Measurements from ENCODE around the gene NHEJ1.

The NHEJ1 gene

DNA sequence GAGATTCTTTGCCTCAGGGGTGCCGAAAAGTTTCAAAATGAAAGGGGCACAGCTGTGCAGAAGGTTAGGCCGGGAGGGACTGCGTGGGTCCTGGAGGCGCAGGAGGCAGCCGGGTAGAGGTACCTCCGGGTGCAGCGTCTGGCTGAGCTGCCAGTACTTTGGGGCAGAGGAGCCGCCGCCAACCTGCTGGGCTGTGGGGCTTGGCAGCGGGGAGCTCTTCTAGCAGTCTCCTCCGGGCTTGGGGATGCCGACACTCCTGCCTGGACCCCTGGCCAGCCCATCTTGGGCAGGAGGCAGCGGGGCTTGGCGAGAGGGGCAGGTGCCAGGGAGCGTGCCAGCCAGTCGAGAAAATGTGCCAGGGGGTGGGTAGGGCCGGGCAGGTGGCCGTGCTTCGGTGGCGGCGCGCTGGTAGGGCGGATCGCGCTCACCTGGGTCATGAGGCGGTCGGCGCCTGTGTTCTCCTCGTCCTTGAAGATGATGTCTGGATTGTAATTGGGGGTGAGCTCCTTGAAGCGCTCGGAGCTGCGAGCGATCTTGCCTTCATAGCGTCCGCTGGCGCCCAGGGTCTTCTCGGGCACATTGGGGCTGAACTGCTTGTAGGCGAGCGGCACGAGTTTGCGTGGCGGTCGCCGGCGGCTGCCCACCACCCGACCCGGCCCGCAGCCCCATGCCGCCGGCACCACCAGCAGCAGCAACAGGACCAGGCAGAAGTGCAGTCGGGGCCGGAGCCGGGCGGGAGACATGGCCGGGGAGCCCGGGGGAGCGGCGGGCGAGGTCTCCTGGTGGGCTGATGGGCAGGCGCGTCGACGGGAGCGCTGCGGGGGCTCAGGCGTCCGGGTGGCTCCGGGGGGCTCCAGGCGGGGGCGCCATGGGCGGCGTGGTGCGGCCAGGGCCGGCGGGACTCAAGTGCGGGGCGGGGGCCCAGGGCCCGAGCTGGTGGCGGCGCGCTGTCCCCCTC lies 100.6 kb downstream of the NHEJ1 start:
- 4% methylated on average over 62 of the region's 81 CpGs for WGBS (ENCODE audit: insufficient coverage)
- Histone ChIP-seq H3K9me3 (ENCODE audit: control extremely low read depth in 1 of 5, control insufficient read depth in 4 of 5, insufficient read depth in 2 of 5, low read depth in 1 of 5, low read length in 4 of 5) (no peaks in the 10 kb centered on the region), H3K4me1 (ENCODE audit: control extremely low read depth in 1 of 4, control insufficient read depth in 4 of 4, insufficient read depth in 4 of 4, low read length in 3 of 4) (peaks cover 0 to 41% (median 21%) of the 10 kb centered on the region in 4 experiments), H3K27ac (ENCODE audit: insufficient read depth in 1 of 2, low read depth in 1 of 2, low read length in 2 of 2, poor library complexity in 1 of 2, severe bottlenecking in 2 of 2) (no peak overlapping the region), H3K36me3 (ENCODE audit: control insufficient read depth in 4 of 4, insufficient read depth in 4 of 4, low read length in 3 of 4) (no peaks in the 10 kb centered on the region), H3K4me3 (ENCODE audit: control insufficient read depth in 1 of 7, extremely low read depth in 1 of 7, insufficient read depth in 4 of 7, low read depth in 2 of 7, low read length in 6 of 7) (peak overlapping the region in 3 of 7 experiments; percentile 19 to 43 (median 32)), H3K27me3 (replicated peaks in 2 of 5; ENCODE audit: control insufficient read depth in 4 of 5, insufficient read depth in 5 of 5, low read length in 4 of 5) (peaks cover 0 to 95% (median 44%) of the 10 kb centered on the region in 5 experiments)
- peak in 2 of 3 donors; percentile 32 to 46 for DNase-seq
- POLR2A ChIA-PET: no interaction called here
- CTCF ChIA-PET: interaction anchor here (1.5 to 25.1 kb wide), 13 partner anchors 8 to 94 kb away, joined by 4 to 336 read pairs (median 11); partner anchors contain the start of genes CFAP65 and NHEJ1

DNA sequence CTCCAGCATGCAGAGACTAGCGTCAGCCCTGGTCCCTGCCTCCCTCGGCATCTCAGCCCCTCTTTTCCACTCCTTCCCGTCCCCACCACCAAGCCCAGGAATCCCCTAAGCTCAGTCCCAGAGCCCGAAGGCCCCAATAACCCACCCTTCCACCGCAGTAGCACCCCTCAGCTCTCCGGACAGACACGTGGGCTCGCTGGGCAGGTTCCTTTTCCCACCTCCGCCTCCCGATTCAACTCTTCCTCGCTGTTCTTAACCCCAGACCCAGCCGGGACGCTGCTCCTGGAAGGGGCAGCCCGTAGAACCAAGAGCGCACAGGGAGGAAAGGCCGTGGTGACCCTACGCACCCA lies 101.3 kb downstream of the NHEJ1 start:
- ChIA-PET POLR2A (no interaction called here), CTCF (interaction anchor here (0.8 to 25.1 kb wide), 18 partner anchors 9 to 95 kb away, joined by 3 to 336 read pairs (median 10); partner anchors contain the start of genes CFAP65 and NHEJ1)
- no peak overlapping the region for H3K27ac ChIP-seq (ENCODE audit: insufficient read depth in 1 of 2, low read depth in 1 of 2, low read length in 2 of 2, poor library complexity in 1 of 2, severe bottlenecking in 2 of 2)
- H3K27me3 ChIP-seq (replicated peaks in 2 of 5; ENCODE audit: control insufficient read depth in 4 of 5, insufficient read depth in 5 of 5, low read length in 4 of 5): peaks cover 0 to 97% (median 44%) of the 10 kb centered on the region in 5 experiments
- H3K4me3 ChIP-seq (ENCODE audit: control insufficient read depth in 1 of 7, extremely low read depth in 1 of 7, insufficient read depth in 4 of 7, low read depth in 2 of 7, low read length in 6 of 7): peak overlapping the region in 3 of 7 experiments; percentile 17 to 43 (median 32)
- WGBS (ENCODE audit: insufficient coverage): 3% methylated on average over 16 of the region's 17 CpGs
- no peaks in the 10 kb centered on the region for H3K9me3 ChIP-seq (ENCODE audit: control extremely low read depth in 1 of 5, control insufficient read depth in 4 of 5, insufficient read depth in 2 of 5, low read depth in 1 of 5, low read length in 4 of 5)
- no peaks in the 10 kb centered on the region for H3K36me3 ChIP-seq (ENCODE audit: control insufficient read depth in 4 of 4, insufficient read depth in 4 of 4, low read length in 3 of 4)
- H3K4me1 ChIP-seq (ENCODE audit: control extremely low read depth in 1 of 4, control insufficient read depth in 4 of 4, insufficient read depth in 4 of 4, low read length in 3 of 4): peaks cover 0 to 41% (median 21%) of the 10 kb centered on the region in 4 experiments
- no peak for DNase-seq

DNA sequence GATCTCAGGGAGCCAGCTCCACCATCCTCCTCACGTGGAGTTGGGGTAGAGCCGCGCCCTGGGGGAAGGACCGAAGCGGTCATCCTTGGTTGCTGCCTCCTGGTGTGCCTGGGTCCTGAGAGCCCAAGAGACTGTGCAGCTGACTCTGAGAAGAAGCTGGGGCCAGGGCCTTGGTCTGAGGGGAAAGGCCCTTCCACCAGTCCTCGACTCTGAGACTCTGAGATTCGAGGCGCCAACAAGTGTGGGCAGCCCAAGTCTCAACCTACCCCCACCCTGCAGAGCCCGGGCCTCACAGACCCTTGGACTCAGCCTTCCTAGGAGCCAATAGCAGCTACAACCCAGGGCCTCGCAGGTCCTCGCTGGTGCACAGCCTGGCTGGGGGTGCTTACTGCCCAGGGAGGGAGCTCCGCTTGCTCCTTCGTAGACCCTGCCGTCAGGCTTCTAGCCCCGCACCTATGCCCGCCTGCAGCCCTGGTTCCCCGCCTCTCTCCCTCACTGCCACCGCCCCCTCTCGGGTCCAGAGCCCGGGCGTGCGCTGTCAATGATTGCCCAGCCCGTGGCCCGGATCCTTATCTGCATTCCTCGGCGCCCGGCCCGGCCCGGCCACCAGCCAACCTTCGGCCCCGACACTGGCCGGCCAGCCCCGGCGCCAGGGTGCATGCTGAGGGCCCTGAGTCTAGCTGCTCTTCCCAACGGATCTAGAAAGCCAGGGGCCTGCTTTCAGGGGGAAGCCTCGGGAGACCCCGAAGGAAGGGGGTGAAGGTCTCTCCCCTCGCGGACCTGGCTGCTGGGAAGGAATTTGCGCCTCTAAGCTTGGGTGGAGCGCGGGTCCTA lies 101.9 kb downstream of the NHEJ1 start:
- peak overlapping the region in 3 of 7 experiments; percentile 10 to 48 (median 43) for H3K4me3 ChIP-seq (ENCODE audit: control insufficient read depth in 1 of 7, extremely low read depth in 1 of 7, insufficient read depth in 4 of 7, low read depth in 2 of 7, low read length in 6 of 7)
- 5% methylated on average over 39 of the region's 42 CpGs for WGBS (ENCODE audit: insufficient coverage)

DNA sequence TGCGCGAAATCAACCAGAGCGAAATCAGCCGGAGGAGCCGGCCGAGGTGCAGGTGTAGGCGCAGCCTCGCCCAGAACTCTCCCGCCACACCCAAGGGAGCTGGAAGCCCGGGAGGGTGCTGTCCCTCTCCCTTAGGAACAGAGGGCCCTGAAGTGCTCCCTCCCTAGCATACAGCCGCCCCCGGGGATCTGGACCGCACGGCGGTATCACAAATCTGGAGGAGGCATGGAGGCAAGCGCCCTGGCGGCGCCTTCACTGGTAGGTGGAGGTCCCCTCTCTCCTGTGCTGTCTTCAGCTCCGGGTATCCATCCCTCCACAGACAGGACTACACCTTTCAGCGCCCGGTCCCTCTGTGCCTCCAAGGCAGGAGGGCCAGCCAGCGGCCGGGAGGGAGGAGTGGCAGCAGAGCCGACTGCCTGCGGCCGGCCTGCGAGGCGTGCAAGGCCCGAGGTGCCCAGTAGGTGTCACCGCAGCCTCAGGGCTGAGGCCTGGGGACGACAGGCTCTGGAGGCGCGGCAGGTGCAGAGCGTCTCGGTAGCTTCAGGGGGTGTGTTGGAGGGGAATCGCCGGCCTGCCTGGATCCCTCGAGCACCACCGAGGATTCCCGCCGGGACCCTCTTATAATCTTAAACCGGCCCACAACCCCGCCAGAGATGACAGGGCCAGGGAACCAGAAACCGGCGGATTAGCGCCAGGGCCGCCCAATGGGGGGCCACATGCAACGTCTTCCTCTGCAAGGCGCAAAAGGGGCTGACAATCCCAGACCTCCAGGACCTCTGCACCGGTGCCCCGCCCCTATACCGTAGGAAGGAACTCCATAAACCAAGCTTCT lies 102.7 kb downstream of the NHEJ1 start:
- H3K4me3 ChIP-seq (ENCODE audit: control insufficient read depth in 1 of 7, extremely low read depth in 1 of 7, insufficient read depth in 4 of 7, low read depth in 2 of 7, low read length in 6 of 7): peak overlapping the region in 4 of 7 experiments; percentile 15 to 58 (median 46)
- POLR2A ChIA-PET: no interaction called here
- peak; percentile 56 to 75 (median 71) for DNase-seq

More for the DNA sequence above, 101.9 kb downstream of the NHEJ1 start:
- Histone ChIP-seq H3K4me1 (ENCODE audit: control extremely low read depth in 1 of 4, control insufficient read depth in 4 of 4, insufficient read depth in 4 of 4, low read length in 3 of 4) (peaks cover 0 to 41% (median 21%) of the 10 kb centered on the region in 4 experiments), H3K27ac (ENCODE audit: insufficient read depth in 1 of 2, low read depth in 1 of 2, low read length in 2 of 2, poor library complexity in 1 of 2, severe bottlenecking in 2 of 2) (no peak overlapping the region), H3K27me3 (replicated peaks in 2 of 5; ENCODE audit: control insufficient read depth in 4 of 5, insufficient read depth in 5 of 5, low read length in 4 of 5) (peaks cover 0 to 98% (median 42%) of the 10 kb centered on the region in 5 experiments), H3K9me3 (ENCODE audit: control extremely low read depth in 1 of 5, control insufficient read depth in 4 of 5, insufficient read depth in 2 of 5, low read depth in 1 of 5, low read length in 4 of 5) (no peaks in the 10 kb centered on the region), H3K36me3 (ENCODE audit: control insufficient read depth in 4 of 4, insufficient read depth in 4 of 4, low read length in 3 of 4) (no peaks in the 10 kb centered on the region)
- CTCF ChIA-PET: interaction anchor here (0.7 to 25.1 kb wide), 32 partner anchors 8 to 323 kb away, joined by 3 to 336 read pairs (median 5); partner anchors contain the start of genes CFAP65 and NHEJ1
- POLR2A ChIA-PET: no interaction called here
- DNase-seq: no peak

DNA sequence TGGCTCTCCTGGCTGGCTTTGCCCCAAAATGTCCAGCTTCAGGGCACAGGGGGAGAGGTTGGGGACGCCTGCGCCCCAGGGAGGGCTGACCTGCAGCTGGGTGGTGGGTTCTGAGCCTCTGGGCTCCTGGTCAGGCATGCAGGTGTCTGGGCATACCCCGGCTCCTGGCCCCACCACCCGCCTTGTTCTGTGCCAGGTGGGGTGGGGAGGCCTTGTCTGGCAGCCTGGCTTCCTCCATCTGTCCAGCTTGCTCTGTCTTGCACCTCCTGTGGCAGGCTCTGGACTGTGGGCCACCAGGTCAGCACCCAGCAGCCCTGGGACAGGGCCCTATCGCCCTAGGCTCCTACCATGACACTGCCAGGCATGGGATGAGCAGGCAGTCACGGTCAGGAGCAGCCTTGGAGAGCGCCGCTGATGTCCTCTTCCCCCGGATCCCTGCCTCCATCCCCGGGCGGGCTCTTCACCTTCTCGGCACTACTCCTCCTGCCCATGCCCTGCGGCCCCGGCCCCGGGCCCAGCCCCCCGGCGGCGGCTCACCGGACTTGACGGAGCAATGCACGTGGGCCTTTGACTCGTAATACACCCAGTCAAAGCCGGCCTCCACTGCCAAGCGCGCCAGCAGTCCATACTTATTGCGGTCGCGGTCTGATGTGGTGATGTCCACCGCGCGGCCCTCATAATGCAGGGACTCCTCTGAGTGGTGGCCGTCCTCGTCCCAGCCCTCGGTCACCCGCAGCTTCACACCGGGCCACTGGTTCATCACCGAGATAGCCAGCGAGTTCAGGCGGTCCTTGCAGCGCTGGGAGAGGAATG lies 103.5 kb downstream of the NHEJ1 start:
- H3K4me1 ChIP-seq (ENCODE audit: control extremely low read depth in 1 of 4, control insufficient read depth in 4 of 4, insufficient read depth in 4 of 4, low read length in 3 of 4): peaks cover 0 to 41% (median 21%) of the 10 kb centered on the region in 4 experiments
- H3K27me3 ChIP-seq (replicated peaks in 2 of 5; ENCODE audit: control insufficient read depth in 4 of 5, insufficient read depth in 5 of 5, low read length in 4 of 5): peaks cover 0 to 91% (median 33%) of the 10 kb centered on the region in 5 experiments
- H3K4me3 ChIP-seq (ENCODE audit: control insufficient read depth in 1 of 7, extremely low read depth in 1 of 7, insufficient read depth in 4 of 7, low read depth in 2 of 7, low read length in 6 of 7): peak overlapping the region in 2 of 7 experiments; percentile 15 to 58
- no peaks in the 10 kb centered on the region for H3K9me3 ChIP-seq (ENCODE audit: control extremely low read depth in 1 of 5, control insufficient read depth in 4 of 5, insufficient read depth in 2 of 5, low read depth in 1 of 5, low read length in 4 of 5)
- no peaks in the 10 kb centered on the region for H3K36me3 ChIP-seq (ENCODE audit: control insufficient read depth in 4 of 4, insufficient read depth in 4 of 4, low read length in 3 of 4)
- POLR2A ChIA-PET: no interaction called here
- 15% methylated on average over 40 of the region's 40 CpGs for WGBS (ENCODE audit: insufficient coverage)
- no peak overlapping the region for H3K27ac ChIP-seq (ENCODE audit: insufficient read depth in 1 of 2, low read depth in 1 of 2, low read length in 2 of 2, poor library complexity in 1 of 2, severe bottlenecking in 2 of 2)
- no peak for DNase-seq
- CTCF ChIA-PET: interaction anchor here (0.8 to 25.1 kb wide), 16 partner anchors 11 to 325 kb away, joined by 3 to 336 read pairs (median 7); partner anchors contain the start of genes CFAP65 and NHEJ1

More for the DNA sequence above, 102.7 kb downstream of the NHEJ1 start:
- CTCF ChIA-PET: interaction anchor here (0.7 to 25.1 kb wide), 30 partner anchors 8 to 324 kb away, joined by 3 to 336 read pairs (median 6); partner anchors contain the start of genes CFAP65 and NHEJ1
- peaks cover 0 to 41% (median 21%) of the 10 kb centered on the region in 4 experiments for H3K4me1 ChIP-seq (ENCODE audit: control extremely low read depth in 1 of 4, control insufficient read depth in 4 of 4, insufficient read depth in 4 of 4, low read length in 3 of 4)
- H3K27ac ChIP-seq (ENCODE audit: insufficient read depth in 1 of 2, low read depth in 1 of 2, low read length in 2 of 2, poor library complexity in 1 of 2, severe bottlenecking in 2 of 2): no peak overlapping the region
- H3K36me3 ChIP-seq (ENCODE audit: control insufficient read depth in 4 of 4, insufficient read depth in 4 of 4, low read length in 3 of 4): no peaks in the 10 kb centered on the region
- H3K9me3 ChIP-seq (ENCODE audit: control extremely low read depth in 1 of 5, control insufficient read depth in 4 of 5, insufficient read depth in 2 of 5, low read depth in 1 of 5, low read length in 4 of 5): no peaks in the 10 kb centered on the region
- H3K27me3 ChIP-seq (replicated peaks in 2 of 5; ENCODE audit: control insufficient read depth in 4 of 5, insufficient read depth in 5 of 5, low read length in 4 of 5): peaks cover 0 to 91% (median 40%) of the 10 kb centered on the region in 5 experiments
- under 1% methylated on average over 33 of the region's 52 CpGs for WGBS (ENCODE audit: insufficient coverage)

Data from common myeloid progenitor, CD34-positive (primary cell).